ENCODE data around the gene ENPP4.

ENPP4 gene

DNA sequence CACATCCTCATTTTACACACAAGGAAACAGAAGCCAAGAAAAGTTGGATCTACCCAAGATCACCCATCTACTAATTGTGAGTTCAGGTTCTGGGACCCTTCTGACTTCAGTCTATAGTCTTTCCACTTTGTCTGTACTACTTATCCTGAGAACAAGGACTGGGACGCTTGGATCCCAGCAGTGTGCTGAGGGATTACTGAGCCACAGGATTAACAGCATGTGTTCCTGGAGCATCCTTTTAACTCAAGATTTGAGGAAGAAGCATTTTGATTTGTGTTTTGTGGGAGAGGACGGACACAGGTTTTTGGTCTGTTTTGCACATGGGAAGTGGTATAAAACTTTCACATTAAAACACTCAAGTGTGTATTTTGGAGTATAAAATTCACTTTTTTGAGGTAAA lies 4.4 kb downstream of the ENPP4 start (continued):
- TF ChIP-seq, protein P1, sequence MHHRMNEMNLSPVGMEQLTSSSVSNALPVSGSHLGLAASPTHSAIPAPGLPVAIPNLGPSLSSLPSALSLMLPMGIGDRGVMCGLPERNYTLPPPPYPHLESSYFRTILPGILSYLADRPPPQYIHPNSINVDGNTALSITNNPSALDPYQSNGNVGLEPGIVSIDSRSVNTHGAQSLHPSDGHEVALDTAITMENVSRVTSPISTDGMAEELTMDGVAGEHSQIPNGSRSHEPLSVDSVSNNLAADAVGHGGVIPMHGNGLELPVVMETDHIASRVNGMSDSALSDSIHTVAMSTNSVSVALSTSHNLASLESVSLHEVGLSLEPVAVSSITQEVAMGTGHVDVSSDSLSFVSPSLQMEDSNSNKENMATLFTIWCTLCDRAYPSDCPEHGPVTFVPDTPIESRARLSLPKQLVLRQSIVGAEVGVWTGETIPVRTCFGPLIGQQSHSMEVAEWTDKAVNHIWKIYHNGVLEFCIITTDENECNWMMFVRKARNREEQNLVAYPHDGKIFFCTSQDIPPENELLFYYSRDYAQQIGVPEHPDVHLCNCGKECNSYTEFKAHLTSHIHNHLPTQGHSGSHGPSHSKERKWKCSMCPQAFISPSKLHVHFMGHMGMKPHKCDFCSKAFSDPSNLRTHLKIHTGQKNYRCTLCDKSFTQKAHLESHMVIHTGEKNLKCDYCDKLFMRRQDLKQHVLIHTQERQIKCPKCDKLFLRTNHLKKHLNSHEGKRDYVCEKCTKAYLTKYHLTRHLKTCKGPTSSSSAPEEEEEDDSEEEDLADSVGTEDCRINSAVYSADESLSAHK (tag by site-specific recombination; IDR thresholded peaks at IDR 0.05) = no peak
- TF ChIP-seq ZFHX2 (tag by site-specific recombination; conservative IDR thresholded peaks at IDR 0.05) = no peak
- TF ChIP-seq, protein P2, sequence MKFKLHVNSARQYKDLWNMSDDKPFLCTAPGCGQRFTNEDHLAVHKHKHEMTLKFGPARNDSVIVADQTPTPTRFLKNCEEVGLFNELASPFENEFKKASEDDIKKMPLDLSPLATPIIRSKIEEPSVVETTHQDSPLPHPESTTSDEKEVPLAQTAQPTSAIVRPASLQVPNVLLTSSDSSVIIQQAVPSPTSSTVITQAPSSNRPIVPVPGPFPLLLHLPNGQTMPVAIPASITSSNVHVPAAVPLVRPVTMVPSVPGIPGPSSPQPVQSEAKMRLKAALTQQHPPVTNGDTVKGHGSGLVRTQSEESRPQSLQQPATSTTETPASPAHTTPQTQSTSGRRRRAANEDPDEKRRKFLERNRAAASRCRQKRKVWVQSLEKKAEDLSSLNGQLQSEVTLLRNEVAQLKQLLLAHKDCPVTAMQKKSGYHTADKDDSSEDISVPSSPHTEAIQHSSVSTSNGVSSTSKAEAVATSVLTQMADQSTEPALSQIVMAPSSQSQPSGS (tag by site-specific recombination; IDR thresholded peaks at IDR 0.05; ENCODE audit: low read depth) = no peak
- TF ChIP-seq, protein P3, sequence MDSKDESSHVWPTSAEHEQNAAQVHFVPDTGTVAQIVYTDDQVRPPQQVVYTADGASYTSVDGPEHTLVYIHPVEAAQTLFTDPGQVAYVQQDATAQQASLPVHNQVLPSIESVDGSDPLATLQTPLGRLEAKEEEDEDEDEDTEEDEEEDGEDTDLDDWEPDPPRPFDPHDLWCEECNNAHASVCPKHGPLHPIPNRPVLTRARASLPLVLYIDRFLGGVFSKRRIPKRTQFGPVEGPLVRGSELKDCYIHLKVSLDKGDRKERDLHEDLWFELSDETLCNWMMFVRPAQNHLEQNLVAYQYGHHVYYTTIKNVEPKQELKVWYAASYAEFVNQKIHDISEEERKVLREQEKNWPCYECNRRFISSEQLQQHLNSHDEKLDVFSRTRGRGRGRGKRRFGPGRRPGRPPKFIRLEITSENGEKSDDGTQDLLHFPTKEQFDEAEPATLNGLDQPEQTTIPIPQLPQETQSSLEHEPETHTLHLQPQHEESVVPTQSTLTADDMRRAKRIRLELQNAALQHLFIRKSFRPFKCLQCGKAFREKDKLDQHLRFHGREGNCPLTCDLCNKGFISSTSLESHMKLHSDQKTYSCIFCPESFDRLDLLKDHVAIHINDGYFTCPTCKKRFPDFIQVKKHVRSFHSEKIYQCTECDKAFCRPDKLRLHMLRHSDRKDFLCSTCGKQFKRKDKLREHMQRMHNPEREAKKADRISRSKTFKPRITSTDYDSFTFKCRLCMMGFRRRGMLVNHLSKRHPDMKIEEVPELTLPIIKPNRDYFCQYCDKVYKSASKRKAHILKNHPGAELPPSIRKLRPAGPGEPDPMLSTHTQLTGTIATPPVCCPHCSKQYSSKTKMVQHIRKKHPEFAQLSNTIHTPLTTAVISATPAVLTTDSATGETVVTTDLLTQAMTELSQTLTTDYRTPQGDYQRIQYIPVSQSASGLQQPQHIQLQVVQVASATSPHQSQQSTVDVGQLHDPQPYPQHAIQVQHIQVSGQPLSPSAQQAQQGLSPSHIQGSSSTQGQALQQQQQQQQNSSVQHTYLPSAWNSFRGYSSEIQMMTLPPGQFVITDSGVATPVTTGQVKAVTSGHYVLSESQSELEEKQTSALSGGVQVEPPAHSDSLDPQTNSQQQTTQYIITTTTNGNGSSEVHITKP (tag by site-specific recombination; IDR thresholded peaks at IDR 0.05) = no peak
- TF ChIP-seq, protein P4, sequence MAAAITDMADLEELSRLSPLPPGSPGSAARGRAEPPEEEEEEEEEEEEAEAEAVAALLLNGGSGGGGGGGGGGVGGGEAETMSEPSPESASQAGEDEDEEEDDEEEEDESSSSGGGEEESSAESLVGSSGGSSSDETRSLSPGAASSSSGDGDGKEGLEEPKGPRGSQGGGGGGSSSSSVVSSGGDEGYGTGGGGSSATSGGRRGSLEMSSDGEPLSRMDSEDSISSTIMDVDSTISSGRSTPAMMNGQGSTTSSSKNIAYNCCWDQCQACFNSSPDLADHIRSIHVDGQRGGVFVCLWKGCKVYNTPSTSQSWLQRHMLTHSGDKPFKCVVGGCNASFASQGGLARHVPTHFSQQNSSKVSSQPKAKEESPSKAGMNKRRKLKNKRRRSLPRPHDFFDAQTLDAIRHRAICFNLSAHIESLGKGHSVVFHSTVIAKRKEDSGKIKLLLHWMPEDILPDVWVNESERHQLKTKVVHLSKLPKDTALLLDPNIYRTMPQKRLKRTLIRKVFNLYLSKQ (tag by site-specific recombination; IDR thresholded peaks at IDR 0.05; ENCODE audit: borderline replicate concordance) = no peak

DNA sequence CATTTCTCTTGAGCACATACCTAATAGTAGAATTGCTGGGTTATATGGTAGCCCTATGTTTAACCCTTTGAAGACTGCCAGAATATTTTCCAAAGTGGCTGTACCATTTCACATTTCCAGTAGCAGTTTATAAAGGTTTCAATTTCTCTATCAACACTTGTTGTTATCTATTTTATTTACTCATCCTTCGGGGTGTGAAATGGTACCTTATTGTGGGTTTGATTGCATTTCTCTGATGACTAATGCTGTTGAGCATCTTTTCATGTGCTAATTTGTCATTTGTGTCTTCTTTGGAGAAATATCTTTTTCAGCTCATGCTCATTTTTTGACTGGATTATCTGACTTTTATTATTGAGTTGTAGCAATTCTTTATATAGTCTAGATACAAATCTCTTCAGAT lies 5.4 kb downstream of the ENPP4 start:
- ChIA-PET POLR2A (no interaction called here), CTCF (no interaction called here)
- Histone ChIP-seq H3K9me3 (ENCODE audit: control insufficient read depth, insufficient read depth, low read depth, low read length) (no peaks in the 10 kb centered on the region), H3K4me1 (ENCODE audit: control insufficient read depth, insufficient read depth, low read length) (no peaks in the 10 kb centered on the region), H3K36me3 (ENCODE audit: control insufficient read depth in 2 of 2, insufficient read depth in 1 of 2, low read length in 2 of 2) (no peaks in the 10 kb centered on the region), H3K4me3 (ENCODE audit: low read depth, low read length) (no peak overlapping the region), H3K27ac (ENCODE audit: extremely low read depth, low read depth, low read length) (no peak overlapping the region)
- TF ChIP-seq, protein P5, sequence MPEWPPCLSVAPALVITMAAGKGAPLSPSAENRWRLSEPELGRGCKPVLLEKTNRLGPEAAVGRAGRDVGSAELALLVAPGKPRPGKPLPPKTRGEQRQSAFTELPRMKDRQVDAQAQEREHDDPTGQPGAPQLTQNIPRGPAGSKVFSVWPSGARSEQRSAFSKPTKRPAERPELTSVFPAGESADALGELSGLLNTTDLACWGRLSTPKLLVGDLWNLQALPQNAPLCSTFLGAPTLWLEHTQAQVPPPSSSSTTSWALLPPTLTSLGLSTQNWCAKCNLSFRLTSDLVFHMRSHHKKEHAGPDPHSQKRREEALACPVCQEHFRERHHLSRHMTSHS (tag by site-specific recombination; IDR thresholded peaks at IDR 0.05) = no peak
- TF ChIP-seq ZNF660 (tag by site-specific recombination; IDR thresholded peaks at IDR 0.05) (no peak), KLF1 (tag by site-specific recombination; IDR thresholded peaks at IDR 0.05) (no peak)

DNA sequence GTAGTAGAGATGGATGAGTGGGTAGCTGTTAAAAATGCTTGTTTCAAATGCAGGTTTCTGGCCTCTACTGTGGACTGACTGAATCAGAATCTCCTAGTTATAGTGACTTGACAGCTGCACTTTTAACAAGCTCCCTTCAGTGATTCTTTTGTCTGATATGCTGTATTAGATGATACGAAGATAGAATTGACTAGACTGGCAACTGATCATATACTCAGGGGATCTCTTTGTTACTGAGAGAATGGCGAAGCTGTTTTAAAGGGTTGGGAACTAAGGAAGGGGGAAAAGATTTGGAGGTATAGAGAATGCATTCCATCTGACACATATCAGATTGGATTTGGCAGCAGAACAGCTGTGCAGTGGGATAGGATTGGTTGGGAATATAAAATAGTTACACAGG lies 7.0 kb downstream of the ENPP4 start:
- H3K27ac ChIP-seq (ENCODE audit: extremely low read depth, low read depth, low read length) = no peak overlapping the region
- ChIA-PET CTCF (no interaction called here), POLR2A (no interaction called here)
- no peaks in the 10 kb centered on the region for H3K4me1 ChIP-seq (ENCODE audit: control insufficient read depth, insufficient read depth, low read length)
- no peak overlapping the region for H3K4me3 ChIP-seq (ENCODE audit: low read depth, low read length)
- H3K9me3 ChIP-seq (ENCODE audit: control insufficient read depth, insufficient read depth, low read depth, low read length) = no peaks in the 10 kb centered on the region
- H3K36me3 ChIP-seq (ENCODE audit: control insufficient read depth in 2 of 2, insufficient read depth in 1 of 2, low read length in 2 of 2) = no peaks in the 10 kb centered on the region
- no peak for TF ChIP-seq ZNF510 (tag by site-specific recombination; IDR thresholded peaks at IDR 0.05; ENCODE audit: insufficient replicate concordance)
- TF ChIP-seq ZNF404 (tag by site-specific recombination; IDR thresholded peaks at IDR 0.05) = no peak
- no peak for TF ChIP-seq ZIC2 (tag by site-specific recombination; IDR thresholded peaks at IDR 0.05)
- TF ChIP-seq HOXC10 (CRISPR knock-in tag; IDR thresholded peaks at IDR 0.05) = no peak
- TF ChIP-seq ZNF324 (tag by site-specific recombination; IDR thresholded peaks at IDR 0.05) = no peak
- TF ChIP-seq, protein P6, sequence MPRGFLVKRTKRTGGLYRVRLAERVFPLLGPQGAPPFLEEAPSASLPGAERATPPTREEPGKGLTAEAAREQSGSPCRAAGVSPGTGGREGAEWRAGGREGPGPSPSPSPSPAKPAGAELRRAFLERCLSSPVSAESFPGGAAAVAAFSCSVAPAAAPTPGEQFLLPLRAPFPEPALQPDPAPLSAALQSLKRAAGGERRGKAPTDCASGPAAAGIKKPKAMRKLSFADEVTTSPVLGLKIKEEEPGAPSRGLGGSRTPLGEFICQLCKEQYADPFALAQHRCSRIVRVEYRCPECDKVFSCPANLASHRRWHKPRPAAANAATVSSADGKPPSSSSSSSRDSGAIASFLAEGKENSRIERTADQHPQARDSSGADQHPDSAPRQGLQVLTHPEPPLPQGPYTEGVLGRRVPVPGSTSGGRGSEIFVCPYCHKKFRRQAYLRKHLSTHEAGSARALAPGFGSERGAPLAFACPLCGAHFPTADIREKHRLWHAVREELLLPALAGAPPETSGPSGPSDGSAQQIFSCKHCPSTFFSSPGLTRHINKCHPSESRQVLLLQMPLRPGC (tag by site-specific recombination; IDR thresholded peaks at IDR 0.05) = no peak
